Measurements from ENCODE around the gene HIVEP1. TPM values are rescaled to one million over a fixed set of nuclear protein-coding genes. Genes with fewer than 3 reads are reported as not detected.

Gene HIVEP1
- polyA plus RNA-seq, 1 experiment, result 13.9 TPM

DNA sequence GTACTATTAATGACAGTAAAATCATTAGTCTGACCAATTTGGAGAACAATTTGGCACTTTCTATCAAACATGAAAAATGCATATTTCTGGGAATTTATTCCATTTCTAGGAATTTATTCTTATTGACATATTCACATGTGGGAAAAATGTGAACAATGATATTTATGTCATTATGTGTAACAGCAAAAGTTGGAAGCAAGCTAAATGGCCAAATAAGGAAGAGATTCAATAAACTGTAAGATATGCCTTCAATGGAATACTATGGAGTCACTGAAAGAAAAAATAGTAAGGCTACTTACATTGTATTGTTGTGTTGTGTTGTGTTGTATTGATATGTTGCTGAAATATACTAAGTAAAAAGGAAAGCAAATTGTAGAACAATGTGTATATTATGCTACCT, 177.5 kb downstream of the HIVEP1 start:
- H3K9me3 ChIP-seq (ENCODE audit: control insufficient read depth, insufficient read depth, low read length), result no peaks in the 10 kb centered on the region
- H3K27ac ChIP-seq (ENCODE audit: low read depth, low read length), result no peak overlapping the region
- H3K4me3 ChIP-seq (ENCODE audit: low read depth, low read length), result no peak overlapping the region
- CTCF ChIA-PET, result no interaction called here
- H3K27me3 ChIP-seq (ENCODE audit: control insufficient read depth, insufficient read depth, low read length), result no peaks in the 10 kb centered on the region
- TF ChIP-seq, protein P1, sequence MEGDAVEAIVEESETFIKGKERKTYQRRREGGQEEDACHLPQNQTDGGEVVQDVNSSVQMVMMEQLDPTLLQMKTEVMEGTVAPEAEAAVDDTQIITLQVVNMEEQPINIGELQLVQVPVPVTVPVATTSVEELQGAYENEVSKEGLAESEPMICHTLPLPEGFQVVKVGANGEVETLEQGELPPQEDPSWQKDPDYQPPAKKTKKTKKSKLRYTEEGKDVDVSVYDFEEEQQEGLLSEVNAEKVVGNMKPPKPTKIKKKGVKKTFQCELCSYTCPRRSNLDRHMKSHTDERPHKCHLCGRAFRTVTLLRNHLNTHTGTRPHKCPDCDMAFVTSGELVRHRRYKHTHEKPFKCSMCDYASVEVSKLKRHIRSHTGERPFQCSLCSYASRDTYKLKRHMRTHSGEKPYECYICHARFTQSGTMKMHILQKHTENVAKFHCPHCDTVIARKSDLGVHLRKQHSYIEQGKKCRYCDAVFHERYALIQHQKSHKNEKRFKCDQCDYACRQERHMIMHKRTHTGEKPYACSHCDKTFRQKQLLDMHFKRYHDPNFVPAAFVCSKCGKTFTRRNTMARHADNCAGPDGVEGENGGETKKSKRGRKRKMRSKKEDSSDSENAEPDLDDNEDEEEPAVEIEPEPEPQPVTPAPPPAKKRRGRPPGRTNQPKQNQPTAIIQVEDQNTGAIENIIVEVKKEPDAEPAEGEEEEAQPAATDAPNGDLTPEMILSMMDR (IDR thresholded peaks at IDR 0.05; ENCODE audit: low read depth, low read length), result no peak
- POLR2A ChIA-PET, result no interaction called here
- DNase-seq (ENCODE audit: low read depth, low spot score), result no peak

DNA sequence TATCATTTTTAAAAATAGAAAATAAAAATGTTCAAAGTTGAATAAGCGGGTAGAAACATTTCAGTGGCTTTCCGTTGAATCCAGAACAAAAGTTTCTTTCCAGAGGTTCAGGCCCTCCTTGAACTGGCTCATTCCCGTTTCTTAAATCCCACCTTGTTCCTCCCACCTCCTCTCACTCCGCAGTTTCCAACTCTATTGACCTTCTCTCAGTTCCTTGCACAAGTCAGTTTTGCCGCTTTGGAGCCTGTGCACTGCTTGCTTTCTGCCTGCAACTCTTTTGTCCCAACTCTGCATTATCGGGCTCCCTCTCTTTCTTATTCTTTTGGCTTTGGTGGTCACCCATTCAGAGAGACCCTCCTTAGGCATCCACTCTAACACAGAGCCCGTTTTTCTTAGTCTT, 178.1 kb downstream of the HIVEP1 start:
- TF ChIP-seq, protein P1 (IDR thresholded peaks at IDR 0.05; ENCODE audit: low read depth, low read length), result no peak
- no peak overlapping the region for H3K4me3 ChIP-seq (ENCODE audit: low read depth, low read length)
- ChIA-PET POLR2A (no interaction called here), CTCF (no interaction called here)
- no peak overlapping the region for H3K27ac ChIP-seq (ENCODE audit: low read depth, low read length)
- no peaks in the 10 kb centered on the region for H3K27me3 ChIP-seq (ENCODE audit: control insufficient read depth, insufficient read depth, low read length)
- H3K9me3 ChIP-seq (ENCODE audit: control insufficient read depth, insufficient read depth, low read length), result no peaks in the 10 kb centered on the region
- no peak for DNase-seq (ENCODE audit: low read depth, low spot score)

DNA sequence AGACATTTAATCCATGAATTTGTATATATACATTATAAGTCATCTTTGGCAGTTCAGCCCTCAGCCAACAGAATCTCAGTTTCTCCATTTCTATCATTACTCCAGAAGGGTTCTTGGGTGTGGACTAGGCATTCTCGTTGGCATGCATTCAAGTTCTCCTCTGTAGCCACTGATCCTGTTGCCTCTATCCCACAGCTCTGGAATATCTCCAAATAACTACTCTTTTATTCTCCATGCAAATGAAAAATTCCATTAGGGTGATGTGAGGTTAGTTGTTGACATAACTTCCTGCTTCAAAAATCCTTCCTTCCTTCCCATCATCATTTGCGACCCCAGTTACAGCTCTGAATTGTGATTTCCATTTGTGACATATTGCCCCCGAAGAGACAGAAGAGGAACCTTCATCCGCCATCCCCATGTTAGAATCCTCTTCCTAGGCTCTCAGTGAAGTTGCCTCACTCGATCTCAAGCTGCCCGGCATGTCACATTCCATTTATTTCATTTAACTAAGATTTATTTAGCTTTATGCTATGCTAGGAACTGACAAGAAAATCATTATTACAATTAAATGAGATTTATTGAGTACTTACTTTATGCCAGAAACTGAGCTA, 184.3 kb downstream of the HIVEP1 start:
- ChIA-PET CTCF (interaction anchor here (0.9 kb wide), 1 partner anchor 409 kb away, joined by 3 read pairs; no protein-coding TSS in a partner anchor), POLR2A (interaction anchor here (0.6 kb wide), 1 partner anchor 1153 kb away, joined by 3 read pairs; no protein-coding TSS in a partner anchor)
- TF ChIP-seq, protein P1 (IDR thresholded peaks at IDR 0.05; ENCODE audit: low read depth, low read length), result no peak
- Histone ChIP-seq H3K9me3 (ENCODE audit: control insufficient read depth, insufficient read depth, low read length) (no peaks in the 10 kb centered on the region), H3K27me3 (ENCODE audit: control insufficient read depth, insufficient read depth, low read length) (no peaks in the 10 kb centered on the region), H3K4me3 (ENCODE audit: low read depth, low read length) (no peak overlapping the region), H3K27ac (ENCODE audit: low read depth, low read length) (no peak overlapping the region)
- DNase-seq (ENCODE audit: low read depth, low spot score), result peak; percentile 32

DNA sequence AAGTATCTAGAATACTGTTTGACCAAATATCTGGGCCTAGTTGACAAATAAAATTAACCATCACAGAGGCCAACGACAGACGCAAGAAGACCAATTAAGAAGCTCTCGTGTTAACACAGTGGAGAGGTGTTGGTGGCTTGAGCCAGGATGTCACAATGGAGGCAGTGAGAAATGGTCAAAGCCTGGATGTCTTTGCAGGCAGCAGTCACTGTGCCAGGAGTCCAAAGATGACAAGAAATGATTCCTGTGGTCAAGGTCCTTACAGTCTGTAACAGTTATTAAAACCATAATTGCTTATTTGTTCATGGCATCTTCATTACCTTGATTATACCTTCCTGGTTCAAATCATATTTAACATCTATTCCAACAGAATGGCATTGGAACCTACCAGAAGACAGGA, 186.7 kb downstream of the HIVEP1 start:
- Histone ChIP-seq H3K27me3 (ENCODE audit: control insufficient read depth, insufficient read depth, low read length) (no peaks in the 10 kb centered on the region), H3K4me3 (ENCODE audit: low read depth, low read length) (no peak overlapping the region), H3K27ac (ENCODE audit: low read depth, low read length) (no peak overlapping the region), H3K9me3 (ENCODE audit: control insufficient read depth, insufficient read depth, low read length) (no peaks in the 10 kb centered on the region)
- POLR2A ChIA-PET, result no interaction called here
- CTCF ChIA-PET, result no interaction called here
- TF ChIP-seq, protein P1 (IDR thresholded peaks at IDR 0.05; ENCODE audit: low read depth, low read length), result no peak
- no peak for DNase-seq (ENCODE audit: low read depth, low spot score)

DNA sequence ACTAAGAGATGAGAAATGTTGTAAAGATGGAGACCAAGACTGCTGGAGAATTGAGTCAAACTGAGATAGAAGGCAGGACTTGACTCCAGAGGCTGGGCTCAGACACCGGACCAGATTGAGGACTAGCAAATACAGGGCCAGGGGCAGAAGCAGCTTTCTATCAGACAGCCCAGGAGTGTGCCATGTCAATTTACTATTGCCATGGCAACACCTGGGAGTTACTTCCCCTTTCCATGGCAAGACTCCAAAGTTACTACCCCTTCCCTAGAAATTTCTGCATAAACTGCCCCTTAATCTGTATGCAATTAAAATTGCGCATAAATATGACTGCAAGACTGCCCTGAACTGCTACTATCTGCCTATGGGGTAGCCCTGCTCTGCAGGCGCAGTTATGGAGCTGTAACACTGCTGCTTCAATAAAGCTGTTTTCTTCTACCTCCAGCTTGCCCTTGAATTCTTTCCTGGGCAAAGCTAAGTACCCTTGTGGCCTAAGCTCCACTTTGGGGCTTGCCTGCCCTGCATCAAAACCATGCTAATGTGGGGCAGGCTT, 188.0 kb downstream of the HIVEP1 start:
- TF ChIP-seq, protein P1 (IDR thresholded peaks at IDR 0.05; ENCODE audit: low read depth, low read length), result no peak
- no peak overlapping the region for H3K4me3 ChIP-seq (ENCODE audit: low read depth, low read length)

More for the DNA sequence above, 188.0 kb downstream of the HIVEP1 start:
- DNase-seq (ENCODE audit: low read depth, low spot score), result no peak
- POLR2A ChIA-PET, result no interaction called here
- Histone ChIP-seq H3K9me3 (ENCODE audit: control insufficient read depth, insufficient read depth, low read length) (no peaks in the 10 kb centered on the region), H3K27ac (ENCODE audit: low read depth, low read length) (no peak overlapping the region), H3K27me3 (ENCODE audit: control insufficient read depth, insufficient read depth, low read length) (no peaks in the 10 kb centered on the region)
- CTCF ChIA-PET, result no interaction called here

All from AG04450 (cell line).